GM23338 (cell line): Measurements from ENCODE around the gene TULP1.

Experiments used
- CTCF ChIP-seq, 2 experiments: fragments of 200-600 bp in 1 of 2; sonication (generic) in 1 of 2; conservative IDR thresholded peaks; 2 replicates each; pipeline versions ENCODE4 v1.5.1 to v1.6.1; 2016 to 2017; ENCODE audit warnings: antibody characterized with exemption in 2 of 2, low read depth in 2 of 2, mild to moderate bottlenecking in 2 of 2, moderate library complexity in 1 of 2
- EZH2 ChIP-seq: fragments of 200-600 bp; sonication (generic); IDR thresholded peaks from one replicate; pipeline ENCODE4 v1.8.0; 2017; ENCODE audit warnings: antibody characterized with exemption, mild to moderate bottlenecking, low read depth; ENCODE audit not compliant: unreplicated experiment
- JUNB ChIP-seq: IDR thresholded peaks from one replicate; pipeline ENCODE4 v1.6.1; 2016; ENCODE audit warnings: antibody characterized with exemption; ENCODE audit not compliant: unreplicated experiment

GRCh38 chr6:35471836-35472345 is 40.8 kb downstream of the TULP1 start:
- TF ChIP-seq JUNB, result no peak
- no peak for TF ChIP-seq CTCF (conservative IDR thresholded peaks at IDR 0.05; ENCODE audit: low read depth in 2 of 2)
- TF ChIP-seq EZH2, result no peak
